ENCODE results near the gene RALGDS.

The RALGDS gene

DNA sequence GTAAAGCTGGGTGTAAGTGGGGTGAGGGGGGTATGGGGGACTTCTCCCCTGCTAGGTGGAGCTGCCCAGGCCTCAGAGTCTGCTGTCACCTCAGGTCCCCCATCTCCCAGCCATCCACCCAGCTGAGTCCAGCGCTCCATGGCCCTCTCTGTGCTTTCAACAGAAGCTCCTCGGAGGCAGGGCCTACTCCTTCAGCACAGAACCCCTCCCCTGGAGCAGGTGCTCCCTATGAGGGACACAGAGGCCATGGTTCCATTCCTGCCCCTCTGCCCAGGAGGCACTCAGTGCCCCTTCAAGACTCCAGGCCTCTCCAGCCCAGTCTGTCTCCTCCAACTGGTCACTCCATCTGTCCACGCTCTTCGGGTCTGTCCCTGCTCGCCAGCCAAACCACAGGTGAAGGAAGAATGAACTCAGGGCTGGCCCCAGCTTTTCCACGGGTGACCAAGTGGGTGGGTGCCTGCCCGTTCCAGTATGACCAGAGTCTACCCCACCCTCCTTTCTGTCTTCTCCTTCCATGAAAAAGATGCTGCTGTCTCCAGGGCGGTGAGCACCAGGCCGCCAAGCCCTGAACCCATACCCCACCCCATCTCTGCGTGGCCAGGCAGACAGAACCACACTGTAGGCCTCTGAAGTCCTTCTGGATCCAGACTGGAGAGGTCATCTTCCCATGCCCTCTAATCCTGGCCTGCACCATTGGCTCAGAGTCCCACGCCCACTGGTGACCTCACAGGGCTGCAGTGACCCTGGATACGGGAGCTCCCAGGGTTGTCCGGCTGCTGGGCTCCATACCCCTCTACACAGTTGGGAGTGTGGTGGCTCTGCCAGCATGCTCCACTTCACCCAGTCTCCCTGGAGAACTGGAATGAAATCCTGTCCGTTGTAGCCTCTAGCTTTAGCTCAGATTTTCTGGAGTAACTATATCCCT is 30.8 kb upstream of the RALGDS start:
- DNase-seq (ENCODE audit: low read depth in 1 of 2, low spot score in 1 of 2): no peak

DNA sequence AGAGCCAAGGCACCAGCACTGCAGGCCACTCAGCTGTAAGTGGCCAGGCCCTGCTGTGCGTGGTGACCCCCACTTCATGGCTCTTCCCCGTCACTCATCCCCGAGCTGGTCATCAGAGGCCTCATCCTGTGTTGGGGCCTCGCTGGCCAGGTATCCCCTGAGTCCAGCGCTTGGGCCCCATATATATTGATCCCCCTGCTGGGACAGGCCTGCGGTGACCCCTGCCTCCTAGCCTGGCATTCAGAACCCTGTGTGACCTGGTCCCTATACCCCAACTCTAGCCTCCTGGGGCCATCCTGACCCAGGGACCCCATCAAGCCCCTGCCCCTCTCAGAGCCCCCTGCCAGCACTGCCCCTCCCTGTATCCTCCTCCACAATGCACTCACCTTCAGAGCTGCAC is 30.0 kb upstream of the RALGDS start:
- DNase-seq (ENCODE audit: low read depth in 1 of 2, low spot score in 1 of 2): no peak

DNA sequence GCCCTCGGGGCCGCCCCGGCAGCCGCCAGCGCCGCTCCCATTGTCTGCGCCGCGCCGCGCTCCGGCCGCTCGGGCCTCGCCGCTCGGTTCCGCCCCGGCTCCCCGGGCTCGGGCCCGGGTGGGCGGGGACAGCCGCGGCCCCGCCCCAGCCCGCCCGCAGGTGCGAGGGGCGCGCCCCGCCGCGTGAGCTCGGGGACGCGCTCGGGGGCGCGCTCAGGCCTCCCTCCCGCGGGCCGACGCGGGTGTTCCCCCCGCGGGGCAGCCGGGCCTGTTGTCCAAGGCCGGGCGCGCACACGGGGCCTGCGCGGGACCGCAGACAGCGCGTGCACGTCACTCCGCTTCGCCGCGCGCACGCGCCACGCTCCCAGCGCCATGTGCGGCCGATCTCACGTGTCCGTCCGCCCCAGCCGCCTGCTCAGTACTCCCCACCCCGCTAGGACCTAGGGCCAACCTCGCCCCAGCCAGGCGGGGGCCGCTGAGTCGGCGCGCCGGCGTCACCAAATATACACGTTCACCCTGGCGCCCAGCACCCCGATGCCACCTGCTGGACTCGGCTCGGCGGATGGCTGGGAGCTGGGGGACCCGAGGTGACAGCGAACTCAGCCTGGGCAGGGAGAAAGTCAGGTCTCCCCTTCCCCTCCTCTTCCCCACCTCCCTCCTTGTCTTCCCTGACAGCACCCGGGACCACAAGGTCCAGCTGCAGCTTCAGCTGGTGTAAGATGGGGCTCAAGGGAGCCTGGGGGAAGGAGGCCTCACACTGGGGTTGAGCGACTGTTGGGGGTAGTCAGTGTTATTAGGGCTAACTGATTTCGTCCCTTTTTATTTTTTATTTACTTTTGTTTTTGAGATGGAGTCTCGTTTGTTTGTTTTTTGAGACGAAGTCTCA is 28.3 kb upstream of the RALGDS start:
- peak; percentile 68 to 72 for DNase-seq (ENCODE audit: low read depth in 1 of 2, low spot score in 1 of 2)

DNA sequence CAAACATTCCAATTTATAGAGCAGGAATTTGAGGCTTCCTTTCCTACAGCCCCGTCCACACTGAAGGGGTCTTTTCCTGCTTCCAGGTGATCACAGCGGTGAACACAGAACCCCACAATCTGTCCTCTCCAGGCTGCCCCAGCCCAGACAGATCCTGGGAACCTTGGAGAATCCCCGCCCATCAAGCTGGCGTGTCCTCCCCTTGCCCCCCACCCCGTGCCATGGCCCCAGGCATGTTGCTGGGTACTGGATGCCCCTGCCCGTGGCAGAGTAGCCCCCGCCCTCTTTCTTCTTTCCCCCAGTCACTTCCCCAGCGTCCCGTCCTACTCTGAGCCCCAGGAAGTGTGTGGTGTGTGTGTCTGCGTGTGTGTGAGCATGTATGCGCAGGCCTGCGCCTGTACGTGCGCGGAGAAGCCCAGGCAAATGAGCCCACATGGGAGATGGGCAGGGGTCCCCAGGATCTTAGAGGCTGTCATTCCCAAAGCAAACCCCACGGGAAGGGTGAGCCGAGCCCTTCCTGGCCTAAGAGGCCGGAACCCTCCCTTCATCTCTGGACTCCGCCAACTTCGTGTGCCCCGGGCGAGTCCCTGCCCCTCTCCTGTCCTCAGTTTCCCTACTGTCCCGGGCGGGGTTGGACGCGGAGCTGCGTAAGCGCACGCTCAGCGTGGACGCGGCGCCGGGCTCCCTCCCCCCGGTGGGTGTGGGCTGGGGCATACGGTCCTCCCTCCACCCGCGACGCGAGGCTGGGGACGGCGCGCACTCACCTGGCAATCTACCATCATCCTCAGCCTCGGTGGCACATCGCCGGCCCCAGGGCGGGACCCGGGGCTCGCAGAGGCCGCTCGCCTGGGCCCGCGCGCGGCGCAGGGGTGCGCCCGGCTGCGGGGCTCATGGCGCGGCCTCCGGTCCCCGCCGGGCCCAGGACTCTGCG is 27.4 kb upstream of the RALGDS start:
- no peak for DNase-seq (ENCODE audit: low read depth in 1 of 2, low spot score in 1 of 2)

DNA sequence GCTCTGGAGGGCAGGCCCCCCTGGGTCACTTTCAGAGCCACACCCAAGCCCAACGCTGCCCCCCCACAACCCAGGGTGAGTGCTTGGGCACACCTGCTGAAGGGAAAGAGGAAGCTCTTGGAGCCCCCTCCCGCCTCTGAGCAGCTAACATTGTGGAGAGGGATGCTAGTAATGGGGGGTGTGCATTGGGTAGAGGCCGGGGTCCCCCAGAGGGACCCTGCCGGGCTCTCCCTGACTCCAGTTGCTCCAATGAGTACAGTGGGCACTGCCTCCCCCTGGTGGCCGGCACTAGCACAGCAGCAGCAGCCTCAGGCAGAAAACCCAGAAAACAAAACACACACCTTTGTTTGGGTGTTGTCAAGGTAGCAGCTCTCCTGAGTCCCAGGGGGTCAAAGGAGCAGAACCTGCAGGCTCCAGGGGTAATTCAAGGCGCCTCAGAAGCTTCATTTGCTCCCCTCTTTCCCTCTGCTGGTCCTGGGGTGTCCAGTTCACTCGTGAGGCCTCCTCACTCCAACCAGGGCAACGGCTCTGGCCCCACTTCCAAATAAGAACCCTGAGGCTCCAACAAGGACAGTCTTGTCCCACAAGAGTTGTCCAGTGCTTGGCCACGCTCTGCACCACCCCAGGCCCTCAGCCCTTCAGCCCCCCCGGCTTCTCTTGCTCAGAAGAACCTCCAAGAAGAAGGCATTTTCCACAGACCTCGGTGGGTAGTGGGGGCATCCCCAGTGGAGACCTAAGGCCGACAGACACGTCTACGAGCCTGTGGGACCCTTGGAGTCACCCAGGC is 26.6 kb upstream of the RALGDS start:
- peak; percentile 67 to 70 for DNase-seq (ENCODE audit: low read depth in 1 of 2, low spot score in 1 of 2)

DNA sequence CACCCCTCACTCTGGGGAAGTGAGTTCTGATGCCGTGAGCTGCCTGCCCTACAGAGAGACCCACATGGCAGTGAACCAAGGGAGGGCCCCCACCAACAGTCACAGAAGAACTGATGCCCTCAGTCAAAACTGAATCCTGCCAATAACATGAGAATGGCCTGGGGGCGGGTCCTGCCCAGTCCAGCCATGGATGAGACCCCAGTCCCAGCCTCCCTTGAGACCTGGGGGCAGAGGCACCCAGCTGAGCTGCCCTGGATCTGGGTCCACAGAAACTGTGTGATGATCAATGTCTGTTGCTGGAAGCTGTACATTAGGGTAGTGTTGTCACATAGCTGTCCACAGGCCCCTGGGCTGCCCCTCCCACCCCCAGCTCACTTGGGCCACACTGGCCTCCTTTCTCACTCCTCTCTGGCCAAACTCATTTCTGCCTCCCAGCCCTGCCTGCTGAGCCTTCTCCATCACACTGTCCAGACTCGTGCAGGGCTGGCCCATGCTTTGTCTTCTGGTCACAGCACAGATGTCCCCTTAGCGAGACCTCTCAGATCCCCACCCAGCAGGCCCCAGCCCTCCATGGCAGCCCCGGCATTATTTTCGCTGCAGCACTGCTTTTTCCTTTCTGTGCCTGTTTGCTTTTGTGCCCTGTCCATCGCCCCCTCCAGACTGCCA is 25.8 kb upstream of the RALGDS start:
- DNase-seq (ENCODE audit: low read depth in 1 of 2, low spot score in 1 of 2): no peak

DNA sequence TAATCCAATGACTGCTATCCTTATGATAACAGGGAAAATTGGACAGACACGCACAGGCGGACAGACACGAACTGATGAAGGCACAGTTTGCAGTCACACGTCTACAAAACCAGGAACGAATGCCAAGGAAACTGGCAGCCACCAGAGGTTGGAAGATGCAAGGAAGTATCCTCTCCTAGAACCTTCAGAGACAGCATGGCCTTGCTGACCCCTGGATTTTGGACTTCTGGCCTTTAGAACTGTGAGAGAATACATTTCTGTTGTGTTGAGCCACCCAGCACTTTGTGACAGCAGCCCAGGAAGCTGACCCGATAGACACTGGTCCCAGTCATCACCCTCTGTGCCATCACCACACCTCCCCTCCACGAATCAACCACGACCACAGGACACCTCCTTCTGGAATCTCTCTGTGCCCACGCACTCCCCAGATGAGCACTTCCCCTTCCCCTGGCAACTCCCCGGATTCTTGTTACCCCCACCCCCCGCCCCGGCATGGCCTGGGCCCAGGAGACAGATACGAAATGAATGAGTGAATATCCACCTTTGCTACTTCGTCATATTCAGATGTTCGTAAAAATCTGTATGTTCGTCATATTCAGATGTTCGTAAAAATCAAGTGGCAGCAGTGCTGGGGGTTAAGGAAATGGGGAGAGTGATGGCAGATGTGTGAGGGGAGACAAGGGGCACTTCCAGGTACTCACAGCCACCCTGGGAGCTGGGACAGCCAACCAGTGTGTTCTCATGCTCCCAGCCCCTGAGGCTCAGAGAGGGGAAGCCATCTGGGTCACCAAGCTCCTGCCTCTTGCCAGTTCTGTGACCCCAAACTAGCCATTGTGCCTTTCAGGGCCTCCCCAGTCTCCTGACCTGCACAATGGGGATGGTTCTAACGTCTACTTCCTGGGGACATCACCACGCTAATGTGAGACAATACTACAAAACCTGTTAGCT is 24.1 kb upstream of the RALGDS start:
- DNase-seq (ENCODE audit: low read depth in 1 of 2, low spot score in 1 of 2): no peak

DNA sequence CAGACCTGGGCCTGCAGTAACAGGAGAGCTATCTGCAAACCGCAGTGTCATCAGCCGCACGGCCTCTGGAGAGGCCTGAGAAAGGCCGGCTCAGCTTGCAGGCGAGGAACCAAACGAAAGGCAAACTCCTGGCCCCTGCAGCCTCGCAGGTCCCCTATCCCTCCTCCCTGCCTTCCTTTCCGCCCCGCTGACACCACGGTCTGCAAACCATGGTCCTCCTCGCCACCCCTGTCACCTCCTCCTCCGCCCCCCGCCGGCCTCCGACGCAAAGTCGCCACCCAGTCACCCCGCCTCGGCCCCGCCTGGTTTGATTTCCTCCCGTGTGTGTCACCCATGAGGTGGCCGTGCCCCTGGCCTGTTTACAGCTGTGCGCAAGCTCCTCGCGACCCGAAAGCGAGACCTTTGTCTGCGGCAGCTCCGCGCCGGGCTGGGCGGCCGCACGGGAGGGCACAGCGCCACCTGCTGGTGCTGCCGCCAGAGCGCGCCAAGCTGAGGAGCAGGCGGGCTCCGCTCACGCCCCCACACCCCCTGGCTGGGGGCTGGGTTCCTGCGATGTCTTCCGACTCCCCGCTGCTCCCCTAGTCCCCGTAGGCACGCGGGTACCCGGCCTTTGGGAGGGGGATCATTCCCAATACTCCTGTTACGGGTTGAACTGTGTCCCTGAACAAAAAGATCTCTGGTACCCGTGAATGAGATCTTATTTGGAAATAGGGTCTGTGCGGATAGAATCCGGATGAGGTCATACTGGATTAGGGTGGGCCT is 23.3 kb upstream of the RALGDS start:
- DNase-seq (ENCODE audit: low read depth in 1 of 2, low spot score in 1 of 2): peak; percentile 82 to 86

DNA sequence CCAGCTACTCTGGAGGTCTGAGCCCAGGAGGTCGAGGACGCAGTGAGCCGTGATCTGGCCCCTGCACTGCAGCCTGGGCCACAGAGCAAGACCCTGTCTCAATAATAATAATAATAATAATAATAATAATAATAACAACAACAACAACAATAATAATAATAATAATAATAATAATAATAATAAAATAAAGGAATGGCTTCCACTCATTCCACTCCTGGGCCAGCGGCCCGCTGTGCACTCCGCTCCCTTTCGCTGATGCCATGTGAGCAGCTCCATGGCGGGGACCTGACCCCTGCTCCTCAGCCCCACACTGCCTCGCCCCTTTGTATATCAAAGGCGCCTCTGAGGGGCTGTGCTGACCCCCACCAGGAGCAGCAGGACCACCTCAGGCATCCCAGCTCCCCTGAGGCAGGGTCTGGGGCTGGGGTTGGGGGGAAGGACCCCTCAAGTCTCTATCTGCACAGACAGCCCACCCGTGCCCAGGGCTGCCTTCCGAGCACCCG is 22.6 kb upstream of the RALGDS start:
- no peak for DNase-seq (ENCODE audit: low read depth in 1 of 2, low spot score in 1 of 2)

DNA sequence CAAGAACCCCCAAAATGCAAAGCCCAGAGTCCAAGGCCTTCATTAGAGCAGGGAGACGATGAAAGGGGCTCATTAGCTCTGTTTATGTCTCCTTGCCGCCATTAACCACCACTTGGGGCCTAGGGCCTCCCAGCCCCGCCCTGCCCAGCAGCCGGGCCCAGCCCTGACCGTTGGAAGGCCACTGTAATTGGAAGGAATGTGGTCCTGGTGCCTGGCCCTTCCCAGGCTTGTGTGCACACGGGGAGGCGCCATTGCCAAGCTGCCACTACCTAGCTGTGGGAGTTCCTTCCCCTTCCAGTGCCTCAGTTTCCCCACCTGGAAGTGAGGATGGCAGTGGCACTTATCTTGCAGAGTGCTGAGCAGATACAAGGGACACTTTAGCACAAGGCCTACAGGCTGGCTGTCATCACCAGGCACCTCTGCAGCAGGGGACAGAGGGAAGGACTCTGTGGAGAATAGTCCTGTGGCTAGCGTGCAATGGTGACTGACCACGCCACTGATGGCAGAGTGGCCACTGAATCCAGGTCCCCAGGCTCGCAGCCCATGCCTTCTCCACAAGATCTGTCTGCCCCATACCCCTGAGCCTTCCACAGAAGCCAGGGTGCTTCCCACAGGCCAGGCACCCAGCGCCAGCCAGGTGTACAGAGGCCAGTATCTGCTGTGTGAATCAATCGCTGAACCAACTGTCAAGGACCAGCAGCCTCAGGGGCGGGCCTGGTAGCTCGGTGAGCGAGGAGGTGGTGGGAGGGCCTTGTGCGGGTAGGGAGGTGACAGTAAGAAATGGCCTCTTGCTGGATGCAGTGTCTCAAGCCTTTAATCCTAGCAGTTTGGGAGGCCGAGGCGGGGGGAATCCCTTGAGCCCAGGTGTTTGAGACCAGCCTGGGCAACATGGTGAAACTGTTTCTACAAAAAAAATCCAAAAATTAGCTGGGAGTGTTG is 21.9 kb upstream of the RALGDS start:
- no peak for DNase-seq (ENCODE audit: low read depth in 1 of 2, low spot score in 1 of 2)

DNA sequence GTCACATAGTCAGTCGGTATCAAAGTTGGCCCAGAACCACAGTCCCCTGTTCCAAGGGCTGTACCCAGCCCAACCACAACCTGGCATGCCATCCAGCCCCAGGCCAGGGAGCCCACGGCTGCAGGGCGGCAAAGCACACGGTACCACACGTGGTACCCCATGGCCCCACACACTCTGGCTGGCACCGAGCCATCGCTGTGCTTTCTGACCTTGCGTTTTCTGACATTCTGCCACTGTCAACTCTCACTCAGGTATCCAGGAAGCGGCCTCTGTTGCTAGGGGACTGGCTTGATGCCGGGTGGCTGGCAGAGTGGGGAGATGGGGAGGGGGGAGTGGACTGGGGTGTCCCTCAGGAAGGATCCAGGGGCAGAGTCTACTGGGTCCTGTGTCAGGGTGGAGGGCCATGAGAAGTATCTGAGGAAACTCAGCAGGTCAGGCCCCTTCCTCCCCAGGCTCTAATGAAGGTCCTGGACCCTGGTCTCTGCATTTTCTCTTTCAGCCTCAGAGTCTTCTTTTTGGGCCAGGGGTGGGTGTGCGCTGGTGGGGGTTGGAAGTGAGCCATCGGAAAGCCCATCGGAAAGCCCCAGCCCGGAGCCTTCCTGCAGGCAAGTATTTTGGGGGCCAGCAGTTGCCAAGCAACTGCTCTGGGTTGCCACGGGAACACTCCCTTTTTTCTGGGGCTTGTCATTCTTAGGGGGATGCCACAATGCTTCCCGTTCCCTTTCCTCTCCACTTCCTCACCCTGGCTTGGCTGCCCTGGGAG is 21.0 kb upstream of the RALGDS start:
- no peak for DNase-seq (ENCODE audit: low read depth in 1 of 2, low spot score in 1 of 2)

DNA sequence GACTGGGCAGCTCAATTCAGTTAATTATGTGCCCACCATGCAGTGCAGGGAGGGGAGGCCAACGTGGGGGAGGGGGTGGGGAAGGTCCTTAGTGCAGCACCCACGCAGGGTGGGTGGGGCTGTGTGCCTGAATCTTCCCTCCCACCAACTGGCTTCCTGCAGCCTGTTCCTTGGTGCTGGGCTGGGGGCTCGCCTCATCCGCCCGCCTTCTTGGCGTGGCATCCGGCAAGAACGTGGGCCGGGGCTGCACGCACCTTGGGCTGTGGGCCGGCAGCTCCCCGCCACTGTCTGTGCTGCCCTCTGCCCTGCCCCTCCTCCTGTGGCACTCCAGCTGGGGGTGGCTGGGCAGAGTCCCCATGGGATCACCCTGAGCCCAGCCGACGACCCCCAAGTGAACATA is 19.6 kb upstream of the RALGDS start:
- DNase-seq (ENCODE audit: low read depth in 1 of 2, low spot score in 1 of 2): no peak

DNA sequence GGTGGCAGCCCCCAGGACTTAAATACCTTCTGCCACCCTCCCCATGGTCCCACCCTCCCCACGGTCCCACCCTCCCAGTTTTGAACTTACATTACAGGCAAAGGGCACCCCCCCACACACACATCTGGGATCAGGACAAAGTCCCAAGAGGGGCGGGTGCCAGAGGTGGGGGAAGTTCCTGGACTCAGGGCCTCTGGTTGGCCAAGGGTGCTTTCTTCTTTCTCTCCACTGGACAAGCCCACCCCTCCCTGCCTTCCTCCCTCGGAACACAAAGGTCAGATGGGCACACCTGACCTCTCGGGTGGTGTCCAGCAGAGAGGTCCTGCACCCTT is 19.1 kb upstream of the RALGDS start:
- DNase-seq (ENCODE audit: low read depth in 1 of 2, low spot score in 1 of 2): no peak

DNA sequence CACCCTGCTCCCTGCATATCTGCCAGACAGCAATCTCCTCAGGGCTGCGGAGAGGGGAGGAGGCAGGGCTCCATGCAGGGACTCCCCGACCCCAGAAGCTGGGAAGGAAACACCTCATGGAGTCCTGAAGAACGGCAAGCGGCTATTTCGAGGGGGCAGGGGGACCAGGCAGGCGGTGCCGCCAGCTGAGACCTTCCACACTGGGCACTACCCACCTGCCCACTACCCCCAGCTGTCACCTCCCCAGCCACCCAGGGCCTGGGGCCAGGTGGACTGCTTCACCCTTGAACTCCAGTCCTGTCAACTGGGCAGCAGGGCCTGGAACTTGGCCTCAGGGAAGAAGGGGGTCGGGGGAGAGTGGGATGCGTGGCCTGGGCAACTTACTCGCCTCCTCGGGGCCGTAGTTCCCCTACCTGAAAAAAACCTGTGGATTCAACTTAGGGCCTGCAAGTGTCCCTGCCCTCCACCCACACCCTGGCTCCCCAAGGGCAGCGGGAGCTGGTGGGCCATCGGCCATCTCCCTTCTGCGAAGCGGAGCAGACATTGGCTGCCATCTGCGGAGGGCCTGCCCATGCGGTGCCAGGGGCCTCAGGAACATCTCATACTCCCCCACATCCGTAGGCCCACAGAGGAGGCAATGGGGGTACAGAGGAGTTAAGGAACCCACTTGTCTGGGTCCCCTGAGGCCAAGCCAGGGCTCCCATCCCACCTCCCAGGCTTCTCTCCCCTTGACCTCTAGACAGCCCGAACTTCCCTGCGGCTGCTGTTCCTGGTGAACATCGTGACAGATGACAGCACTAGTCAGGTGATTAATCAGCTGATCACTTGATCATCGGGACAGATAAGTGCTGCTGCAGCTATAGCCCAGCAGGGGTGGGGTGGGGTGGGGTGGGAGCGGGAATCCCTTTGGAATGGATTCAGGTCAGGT is 18.5 kb upstream of the RALGDS start:
- DNase-seq (ENCODE audit: low read depth in 1 of 2, low spot score in 1 of 2): no peak

Data from activated CD4-positive, alpha-beta T cell treated with anti-CD3 and anti-CD28 coated beads, Interleukin-2, amount 50 U/mL, for 24 hours (primary cell).